Tibial nerve (tissue), 4 donors: ENCODE data around the gene APH1B.

ENCODE experiments used
- CTCF ChIP-seq, 5 experiments: fragments of 200-600 bp in 3 of 5; fragments of 450-650 bp in 2 of 5; sonication (generic) in 3 of 5; IDR thresholded peaks; one replicate each; pipeline ENCODE4 v1.5.1; 2016 to 2019; ENCODE audit warnings: antibody characterized with exemption in 5 of 5, mild to moderate bottlenecking in 3 of 5, moderate library complexity in 2 of 5
- EP300 ChIP-seq, 2 donors: sonication (generic); formaldehyde crosslinking; IDR thresholded peaks; one replicate each; pipeline ENCODE4 v1.6.1; 2017; ENCODE audit warnings: antibody characterized with exemption in 2 of 2, mild to moderate bottlenecking in 1 of 2
- POLR2A ChIP-seq, 2 donors: fragments of 450-650 bp; IDR thresholded peaks; one replicate each; pipeline ENCODE4 v1.6.1; 2017; ENCODE audit warnings: antibody characterized with exemption in 2 of 2, mild to moderate bottlenecking in 2 of 2, moderate library complexity in 2 of 2

DNA sequence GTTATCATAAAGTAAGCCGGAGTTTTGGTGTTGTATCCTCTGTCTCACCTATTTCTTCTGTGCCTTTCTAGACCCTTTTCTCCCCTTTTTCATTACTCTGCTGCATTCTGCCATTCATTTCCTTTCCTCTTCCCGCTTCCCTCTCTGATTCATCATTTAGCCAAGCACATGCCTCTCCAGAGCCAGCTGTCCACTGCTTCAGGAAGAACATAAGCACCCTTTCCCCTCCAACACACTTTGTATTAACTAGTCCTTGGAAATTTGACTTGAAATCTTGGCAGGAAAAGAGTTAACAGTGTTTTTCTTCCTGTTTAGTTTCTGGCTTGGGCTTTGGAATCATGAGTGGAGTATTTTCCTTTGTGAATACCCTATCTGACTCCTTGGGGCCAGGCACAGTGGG is 9.7 kb downstream of the APH1B start:
- TF ChIP-seq CTCF (IDR thresholded peaks at IDR 0.05) (no peak), POLR2A (IDR thresholded peaks at IDR 0.05) (no peak), EP300 (IDR thresholded peaks at IDR 0.05) (no peak)
